ENCODE data around the gene GPRC5D. TPM values are rescaled to one million over a fixed set of nuclear protein-coding genes. Genes with fewer than 3 reads are reported as not detected.

The GPRC5D gene
- total RNA-seq, 3 donors from 2014 or later = not detected

GRCh38 chr12:12974211-12974610, 22.2 kb upstream of the GPRC5D start:
- intact Hi-C loops (cut with DNase I, micrococcal nuclease) = no loop called here
- Histone ChIP-seq H3K4me3 (no peak overlapping the region), H3K4me1 (ENCODE audit: low read depth) (no peaks in the 10 kb centered on the region), H3K9me3 (peaks cover 3% of the 10 kb centered on the region), H3K36me3 (ENCODE audit: low read depth) (no peaks in the 10 kb centered on the region)
- TF ChIP-seq CTCF (IDR thresholded peaks at IDR 0.05) = no peak
- ATAC-seq (no peak), DNase-seq (no peak)

- H3K36me3 ChIP-seq (ENCODE audit: low read depth) = no peaks in the 10 kb centered on the region
- H3K9me3 ChIP-seq = peaks cover 3% of the 10 kb centered on the region
- ATAC-seq (no peak), DNase-seq (no peak)
- no peak overlapping the region for H3K4me3 ChIP-seq
- H3K4me1 ChIP-seq (ENCODE audit: low read depth) = no peaks in the 10 kb centered on the region
- intact Hi-C loops (cut with DNase I, micrococcal nuclease) = no loop called here
- TF ChIP-seq CTCF (IDR thresholded peaks at IDR 0.05) = no peak
Measured at GRCh38 chr12:12973019-12973418, 21.0 kb upstream of the GPRC5D start.

DNA sequence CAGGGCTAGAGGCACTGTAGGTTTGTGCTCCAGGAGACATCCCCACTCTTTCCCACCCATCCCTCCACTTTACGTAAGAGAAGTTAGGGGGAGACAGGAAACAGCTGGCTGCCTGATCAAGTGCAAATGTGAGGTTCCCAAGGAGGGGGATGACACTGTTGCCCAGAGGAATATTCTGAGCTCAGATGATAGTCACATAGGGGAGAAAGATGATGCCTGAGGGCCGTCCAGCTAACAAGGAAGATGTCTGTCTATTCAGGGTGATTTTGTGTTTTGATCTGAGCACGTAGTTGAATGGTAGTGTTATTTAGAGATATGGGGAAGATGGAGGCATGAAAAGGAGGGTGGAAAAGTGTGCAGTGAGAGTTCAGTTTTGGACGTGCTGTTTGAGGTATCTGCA, 13.9 kb upstream of the GPRC5D start:
- ATAC-seq (no peak), DNase-seq (no peak)
- H3K4me3 ChIP-seq = no peak overlapping the region
- H3K9me3 ChIP-seq = no peaks in the 10 kb centered on the region
- no peaks in the 10 kb centered on the region for H3K4me1 ChIP-seq (ENCODE audit: low read depth)
- intact Hi-C loops (cut with DNase I, micrococcal nuclease) = no loop called here
- H3K36me3 ChIP-seq (ENCODE audit: low read depth) = no peaks in the 10 kb centered on the region
- no peak for TF ChIP-seq CTCF (IDR thresholded peaks at IDR 0.05)

DNA sequence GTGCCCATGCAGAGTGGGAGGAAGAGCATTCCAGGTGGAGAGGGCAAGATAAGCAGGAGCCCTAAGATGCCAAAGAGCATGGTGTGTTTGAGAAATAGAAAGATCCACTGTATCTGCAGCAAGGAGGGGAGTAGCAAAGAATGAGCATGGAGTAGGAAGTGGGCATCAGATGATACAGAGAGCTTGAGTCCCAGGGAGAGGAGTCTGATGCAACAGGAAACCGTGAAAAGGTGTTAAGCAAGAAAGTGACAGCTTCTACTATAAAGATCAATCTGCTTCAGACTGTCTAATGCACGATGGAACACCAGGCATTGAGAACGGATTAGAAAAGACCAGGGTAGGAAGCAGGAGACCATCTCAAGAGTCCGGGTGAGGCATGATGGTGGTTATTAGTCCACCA, 12.3 kb upstream of the GPRC5D start:
- no peak for TF ChIP-seq CTCF (IDR thresholded peaks at IDR 0.05)
- H3K4me3 ChIP-seq = no peak overlapping the region
- intact Hi-C loops (cut with DNase I, micrococcal nuclease) = no loop called here
- no peaks in the 10 kb centered on the region for H3K36me3 ChIP-seq (ENCODE audit: low read depth)
- ATAC-seq = no peak
- no peaks in the 10 kb centered on the region for H3K4me1 ChIP-seq (ENCODE audit: low read depth)
- no peaks in the 10 kb centered on the region for H3K9me3 ChIP-seq
- DNase-seq = no peak

DNA sequence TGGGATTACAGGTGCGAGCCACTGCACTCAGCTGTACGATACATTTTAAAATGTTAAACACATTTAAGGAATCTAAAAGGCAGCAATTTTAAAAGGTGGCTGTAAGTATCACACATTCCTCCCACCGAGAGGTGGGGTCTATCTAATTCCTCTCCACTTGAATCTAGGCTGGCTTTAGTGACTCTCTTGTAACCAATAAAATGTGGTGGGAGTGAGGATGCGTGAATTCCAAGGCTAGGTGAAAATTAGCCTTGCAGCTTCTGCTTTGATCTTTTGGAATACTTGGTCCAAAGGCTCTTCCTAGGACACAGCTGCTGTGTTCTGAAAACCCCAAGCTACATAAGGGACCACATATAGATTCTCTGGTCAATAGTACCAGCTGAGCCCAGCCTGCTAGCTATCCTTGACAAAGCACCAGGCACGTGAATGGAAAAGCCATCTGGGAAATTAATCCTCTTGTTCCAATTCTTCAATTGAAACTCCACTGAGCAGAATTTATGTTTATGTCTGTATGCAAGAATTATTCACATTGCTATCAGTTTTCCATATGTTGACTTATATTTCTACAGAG, 8.8 kb upstream of the GPRC5D start:
- H3K9me3 ChIP-seq = no peaks in the 10 kb centered on the region
- no peak for TF ChIP-seq CTCF (IDR thresholded peaks at IDR 0.05)
- intact Hi-C loops (cut with DNase I, micrococcal nuclease) = no loop called here
- H3K4me1 ChIP-seq (ENCODE audit: low read depth) = no peaks in the 10 kb centered on the region
- H3K4me3 ChIP-seq = no peak overlapping the region
- DNase-seq (no peak), ATAC-seq (no peak)
- H3K36me3 ChIP-seq (ENCODE audit: low read depth) = no peaks in the 10 kb centered on the region

- Histone ChIP-seq H3K9me3 (no peaks in the 10 kb centered on the region), H3K4me1 (ENCODE audit: low read depth) (no peaks in the 10 kb centered on the region), H3K4me3 (no peak overlapping the region), H3K36me3 (ENCODE audit: low read depth) (no peaks in the 10 kb centered on the region)
- no peak for TF ChIP-seq CTCF (IDR thresholded peaks at IDR 0.05)
- DNase-seq = no peak
- ATAC-seq = no peak
- intact Hi-C loops (cut with DNase I, micrococcal nuclease) = no loop called here
Measured at GRCh38 chr12:12958886-12959285, 6.9 kb upstream of the GPRC5D start.
